IPS-18a (cell line): ENCODE measurements around the gene VPS39.
"Not testable (repeated sequence)": the region's sequence is repeated elsewhere in the genome, so short reads cannot be mapped to it uniquely, and the experiment has no call there.

Experiments
- H3K27ac ChIP-seq: one replicate; pipeline ENCODE4 v1.5.1; 2013; ENCODE audit warnings: low read length
- H3K27me3 ChIP-seq: one replicate; pipeline ENCODE4 v1.6.1; 2013; ENCODE audit warnings: mild to moderate bottlenecking, low read length; ENCODE audit not compliant: control insufficient read depth, insufficient read depth
- H3K36me3 ChIP-seq: one replicate; pipeline ENCODE4 v1.6.1; 2013; ENCODE audit warnings: low read depth, low read length; ENCODE audit not compliant: control insufficient read depth
- H3K4me1 ChIP-seq: one replicate; pipeline ENCODE4 v1.6.1; 2013; ENCODE audit warnings: low read depth, low read length; ENCODE audit not compliant: control insufficient read depth
- H3K4me3 ChIP-seq: one replicate; pipeline ENCODE4 v1.5.1; 2013; ENCODE audit warnings: low read length
- H3K9ac ChIP-seq: one replicate; pipeline ENCODE4 v1.6.1; 2013; ENCODE audit warnings: mild to moderate bottlenecking, low read length, moderate library complexity
- H3K9me3 ChIP-seq: one replicate; pipeline ENCODE4 v1.6.1; 2013; ENCODE audit warnings: low read depth, low read length; ENCODE audit not compliant: control insufficient read depth

The VPS39 gene

GRCh38 chr15:42207674-42208579 lies at the start of gene VPS39:
VPS39 (minus strand) TSS chr15:42208304; CDS start chr15:42208153, 151 bp downstream.
- Histone ChIP-seq H3K4me3 (peak within 1 kb of the TSS; percentile 97), H3K27ac (peak within 1 kb of the TSS; percentile 61), H3K9ac (peak within 1 kb of the TSS; percentile 86), H3K4me1 (no peaks in the 10 kb centered on the region), H3K9me3 (no peaks in the 10 kb centered on the region), H3K36me3 (peaks cover 18% of the 10 kb centered on the region), H3K27me3 (no peaks in the 10 kb centered on the region)

GRCh38 chr15:42253300-42253699 lies 45.2 kb upstream of the VPS39 start:
- H3K27me3 ChIP-seq, result no peaks in the 10 kb centered on the region
- H3K4me1 ChIP-seq, result no peaks in the 10 kb centered on the region
- no peak overlapping the region for H3K27ac ChIP-seq
- peaks cover 18% of the 10 kb centered on the region for H3K9me3 ChIP-seq
- no peak overlapping the region for H3K9ac ChIP-seq
- H3K36me3 ChIP-seq, result peaks cover 24% of the 10 kb centered on the region
- no peak overlapping the region for H3K4me3 ChIP-seq

- no peak overlapping the region for H3K4me3 ChIP-seq
- H3K9me3 ChIP-seq, result no peaks in the 10 kb centered on the region
- peaks cover 30% of the 10 kb centered on the region for H3K36me3 ChIP-seq
- no peaks in the 10 kb centered on the region for H3K4me1 ChIP-seq
- no peak overlapping the region for H3K9ac ChIP-seq
- H3K27me3 ChIP-seq, result no peaks in the 10 kb centered on the region
- H3K27ac ChIP-seq, result no peak overlapping the region
These were observed 32.7 kb upstream of the VPS39 start for GRCh38 chr15:42240823-42241222.

GRCh38 chr15:42239528-42240182 lies 31.6 kb upstream of the VPS39 start:
- no peaks in the 10 kb centered on the region for H3K9me3 ChIP-seq
- no peak overlapping the region for H3K9ac ChIP-seq
- no peaks in the 10 kb centered on the region for H3K27me3 ChIP-seq
- H3K4me1 ChIP-seq, result no peaks in the 10 kb centered on the region
- peaks cover 34% of the 10 kb centered on the region for H3K36me3 ChIP-seq
- H3K4me3 ChIP-seq, result no peak overlapping the region
- H3K27ac ChIP-seq, result no peak overlapping the region

- H3K9ac ChIP-seq, result no peak overlapping the region
- no peaks in the 10 kb centered on the region for H3K27me3 ChIP-seq
- H3K4me1 ChIP-seq, result no peaks in the 10 kb centered on the region
- H3K4me3 ChIP-seq, result no peak overlapping the region
- no peaks in the 10 kb centered on the region for H3K9me3 ChIP-seq
- peaks cover 60% of the 10 kb centered on the region for H3K36me3 ChIP-seq
- H3K27ac ChIP-seq, result no peak overlapping the region
These were observed 25.0 kb upstream of the VPS39 start for GRCh38 chr15:42233107-42233506.

DNA sequence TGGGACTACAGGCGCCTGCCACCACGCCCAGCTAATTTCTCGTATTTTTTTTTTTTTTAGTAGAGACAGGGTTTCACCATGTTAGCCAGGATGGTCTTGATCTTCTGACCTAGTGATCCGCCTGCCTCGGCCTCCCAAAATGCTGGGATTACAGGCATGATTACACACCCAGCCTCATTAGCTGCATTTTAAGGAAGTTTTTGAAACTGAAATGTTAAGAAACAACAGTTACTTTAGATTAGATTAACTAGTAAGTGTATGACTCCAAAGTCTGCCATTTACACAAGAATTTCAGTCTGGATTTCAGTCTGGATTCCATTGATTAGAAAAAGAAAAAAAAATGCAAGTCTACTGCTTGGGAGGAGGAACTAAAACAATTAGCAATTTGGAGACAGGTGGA lies 24.5 kb upstream of the VPS39 start:
- Histone ChIP-seq H3K9ac (no peak overlapping the region), H3K36me3 (peaks cover 58% of the 10 kb centered on the region), H3K27ac (no peak overlapping the region), H3K4me1 (no peaks in the 10 kb centered on the region), H3K9me3 (no peaks in the 10 kb centered on the region), H3K27me3 (no peaks in the 10 kb centered on the region), H3K4me3 (no peak overlapping the region)

- Histone ChIP-seq H3K4me1 (no peaks in the 10 kb centered on the region), H3K27me3 (no peaks in the 10 kb centered on the region), H3K27ac (no peak overlapping the region), H3K9me3 (no peaks in the 10 kb centered on the region), H3K4me3 (no peak overlapping the region), H3K9ac (no peak overlapping the region), H3K36me3 (peaks cover 60% of the 10 kb centered on the region)
These were observed 23.0 kb upstream of the VPS39 start for GRCh38 chr15:42231088-42231487.

DNA sequence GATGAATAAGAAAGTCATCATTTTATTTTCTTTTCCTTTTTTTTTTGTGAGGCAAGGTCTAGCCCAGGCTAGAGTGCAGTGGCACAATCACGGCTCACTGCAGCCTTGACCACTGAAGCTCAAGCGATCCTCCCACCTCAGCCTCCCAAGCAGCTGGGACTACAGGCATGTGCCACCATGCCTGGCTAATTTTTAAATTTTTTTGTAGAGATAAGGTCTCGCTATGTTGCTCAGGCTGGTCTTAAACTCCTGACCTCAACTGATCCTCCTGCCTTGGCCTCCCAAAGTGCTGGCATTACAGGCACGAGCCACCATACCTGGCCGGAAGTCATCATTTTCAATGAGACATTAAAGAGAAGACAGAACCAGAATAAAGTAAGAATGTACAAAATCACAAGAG lies 20.9 kb upstream of the VPS39 start:
- H3K9ac ChIP-seq, H3K4me3 ChIP-seq, H3K4me1 ChIP-seq, H3K9me3 ChIP-seq, H3K27me3 ChIP-seq, H3K27ac ChIP-seq: not testable (repeated sequence)
- H3K36me3 ChIP-seq, result peaks cover 65% of the 10 kb centered on the region

- H3K9me3 ChIP-seq, result no peaks in the 10 kb centered on the region
- no peak overlapping the region for H3K27ac ChIP-seq
- no peak overlapping the region for H3K4me3 ChIP-seq
- no peaks in the 10 kb centered on the region for H3K27me3 ChIP-seq
- peaks cover 56% of the 10 kb centered on the region for H3K36me3 ChIP-seq
- H3K4me1 ChIP-seq, result no peaks in the 10 kb centered on the region
- H3K9ac ChIP-seq, result no peak overlapping the region
These were observed 19.9 kb upstream of the VPS39 start for GRCh38 chr15:42228036-42228435.

GRCh38 chr15:42226648-42227047 lies 18.5 kb upstream of the VPS39 start:
- Histone ChIP-seq H3K27me3 (no peaks in the 10 kb centered on the region), H3K36me3 (peaks cover 46% of the 10 kb centered on the region), H3K4me1 (no peaks in the 10 kb centered on the region), H3K27ac (no peak overlapping the region), H3K4me3 (no peak overlapping the region), H3K9me3 (no peaks in the 10 kb centered on the region), H3K9ac (no peak overlapping the region)

GRCh38 chr15:42220216-42220615 lies 12.1 kb upstream of the VPS39 start:
- Histone ChIP-seq H3K9ac (no peak overlapping the region), H3K9me3 (no peaks in the 10 kb centered on the region), H3K27me3 (no peaks in the 10 kb centered on the region), H3K4me1 (no peaks in the 10 kb centered on the region), H3K4me3 (no peak overlapping the region), H3K27ac (no peak overlapping the region), H3K36me3 (peaks cover 45% of the 10 kb centered on the region)
